8988T (cell line): ENCODE data around the gene GOLGA1.

Experiments
- DNase-seq: peaks from one replicate; pipeline ENCODE4 v3.0.0; 2011

The GOLGA1 gene

GRCh38 chr9:124881138-124881743 lies 59.6 kb downstream of the GOLGA1 start:
- DNase-seq = no peak

- DNase-seq = no peak
Observed at GRCh38 chr9:124880501-124880900, 60.4 kb downstream of the GOLGA1 start.

GRCh38 chr9:124879226-124879625 lies 61.7 kb downstream of the GOLGA1 start:
- no peak for DNase-seq

GRCh38 chr9:124878518-124878917 lies 62.4 kb downstream of the GOLGA1 start:
- DNase-seq = no peak

- DNase-seq = no peak
Observed at GRCh38 chr9:124878021-124878420, 62.9 kb downstream of the GOLGA1 start.

- DNase-seq = no peak
Observed at GRCh38 chr9:124877021-124877782, 63.7 kb downstream of the GOLGA1 start.

- DNase-seq = no peak
Observed at GRCh38 chr9:124875501-124875900, 65.4 kb downstream of the GOLGA1 start.

- no peak for DNase-seq
Observed at GRCh38 chr9:124873664-124874063, 67.2 kb downstream of the GOLGA1 start.

- DNase-seq = no peak
Observed at GRCh38 chr9:124871156-124871561, 69.7 kb downstream of the GOLGA1 start.

GRCh38 chr9:124870723-124871122 lies 70.2 kb downstream of the GOLGA1 start:
- DNase-seq = no peak

GRCh38 chr9:124869986-124870560 lies 70.8 kb downstream of the GOLGA1 start:
- no peak for DNase-seq

- DNase-seq = no peak
Observed at GRCh38 chr9:124869466-124869985, 71.4 kb downstream of the GOLGA1 start.

- DNase-seq = peak; percentile 97
Observed at GRCh38 chr9:124868511-124869465, 72.1 kb downstream of the GOLGA1 start.

GRCh38 chr9:124863371-124863871 lies 77.5 kb downstream of the GOLGA1 start:
- no peak for DNase-seq

- peak; percentile 97 for DNase-seq
Observed at GRCh38 chr9:124861342-124862229, 79.3 kb downstream of the GOLGA1 start, which contains the start of the genes ARPC5L and RPL35. Gene ARPC5L, plus strand, starts transcription at chr9:124862130. Its CDS starts 7,161 bp downstream, at chr9:124869291. Gene RPL35, minus strand, starts transcription at chr9:124861957. Its CDS starts 45 bp downstream, at chr9:124861912.

GRCh38 chr9:124860582-124861341 lies 80.1 kb downstream of the GOLGA1 start:
- no peak for DNase-seq

- no peak for DNase-seq
Observed at GRCh38 chr9:124859803-124860581, 80.9 kb downstream of the GOLGA1 start.

GRCh38 chr9:124858330-124859046 lies 82.4 kb downstream of the GOLGA1 start:
- DNase-seq = no peak
